HG03558 (cell line): ENCODE measurements around the gene ATG12.
A peak's percentile ranks its signal among the peaks of the same experiment; 100 is the strongest.
"Not testable (repeated sequence)": the region's sequence is repeated elsewhere in the genome, so short reads cannot be mapped to it uniquely, and the experiment has no call there.

ENCODE experiments used
- ATAC-seq: cut with Tn5 transposase; IDR thresholded peaks from one replicate; pipeline ENCODE4 v1.9.1; 2021; ENCODE audit warnings: moderate number of reproducible peaks; ENCODE audit not compliant: unreplicated experiment; ENCODE audit errors: extremely low read depth

ATG12 gene

GRCh38 chr5:115841382-115842088, at the start of gene ATG12, which contains the start of gene AP3S1:
TSS of gene ATG12 (minus strand) at chr5:115841565. CDS start at chr5:115841552, 13 bp downstream.
TSS of gene AP3S1 (plus strand) at chr5:115841935. CDS start at chr5:115842038, 103 bp downstream.
- peak; percentile 49 for ATAC-seq

- no peak for ATAC-seq
Observed at GRCh38 chr5:115888027-115888426, 46.7 kb upstream of the ATG12 start.

- not testable (repeated sequence) for ATAC-seq
Observed at GRCh38 chr5:115885208-115885607, 43.8 kb upstream of the ATG12 start.

GRCh38 chr5:115884704-115885103, 43.3 kb upstream of the ATG12 start:
- ATAC-seq: no peak

- ATAC-seq: not testable (repeated sequence)
Observed at GRCh38 chr5:115882434-115882833, 41.1 kb upstream of the ATG12 start.

GRCh38 chr5:115877342-115877741, 36.0 kb upstream of the ATG12 start:
- ATAC-seq: not testable (repeated sequence)

GRCh38 chr5:115875447-115875846, 34.1 kb upstream of the ATG12 start:
- ATAC-seq: no peak

GRCh38 chr5:115873392-115873791, 32.0 kb upstream of the ATG12 start:
- no peak for ATAC-seq

GRCh38 chr5:115872447-115872846, 31.1 kb upstream of the ATG12 start:
- no peak for ATAC-seq

GRCh38 chr5:115869256-115869795, 28.0 kb upstream of the ATG12 start:
- no peak for ATAC-seq

- no peak for ATAC-seq
Observed at GRCh38 chr5:115859378-115859777, 18.0 kb upstream of the ATG12 start.

GRCh38 chr5:115858396-115858795, 17.0 kb upstream of the ATG12 start:
- ATAC-seq: no peak

- no peak for ATAC-seq
Observed at GRCh38 chr5:115857626-115858349, 16.4 kb upstream of the ATG12 start.

GRCh38 chr5:115857057-115857479, 15.7 kb upstream of the ATG12 start:
- ATAC-seq: no peak

GRCh38 chr5:115855959-115856358, 14.6 kb upstream of the ATG12 start:
- no peak for ATAC-seq

GRCh38 chr5:115854139-115854538, 12.8 kb upstream of the ATG12 start:
- ATAC-seq: no peak

GRCh38 chr5:115850744-115851416, 9.5 kb upstream of the ATG12 start:
- ATAC-seq: no peak

GRCh38 chr5:115849258-115849798, 8.0 kb upstream of the ATG12 start:
- ATAC-seq: no peak

GRCh38 chr5:115847290-115847689, 5.9 kb upstream of the ATG12 start:
- ATAC-seq: no peak

- no peak for ATAC-seq
Observed at GRCh38 chr5:115844321-115844817, 3.0 kb upstream of the ATG12 start.
